Prostate gland (tissue), 2 donors: ENCODE measurements around the gene EHBP1L1. TPM values are rescaled to one million over a fixed set of nuclear protein-coding genes. Genes with fewer than 3 reads are reported as not detected.

Experiments
- DNase-seq: peaks from one replicate; pipeline ENCODE4 v3.0.0-alpha.2; 2019; ENCODE audit warnings: low spot score
- H3K27ac ChIP-seq, 2 donors: fragments of 200-600 bp; sonication (generic); 2 replicates each; pipeline ENCODE4 v1.5.1; 2017 to 2019
- H3K27me3 ChIP-seq: fragments of 200-600 bp; sonication (generic); replicated peaks from 2 replicates; pipeline ENCODE4 v1.5.1; 2019; ENCODE audit not compliant: insufficient read depth
- H3K36me3 ChIP-seq, 2 donors: fragments of 200-600 bp; sonication (generic); 1 replicate in 1 of 2; 2 replicates in 1 of 2; pipeline versions ENCODE4 v1.5.1 to v1.8.1; 2017 to 2019
- H3K4me1 ChIP-seq: fragments of 200-600 bp; sonication (generic); replicated peaks from 2 replicates; pipeline ENCODE4 v1.5.1; 2019
- H3K4me3 ChIP-seq, 2 donors: fragments of 200-600 bp; sonication (generic); 2 replicates each; pipeline ENCODE4 v1.5.1; 2017 to 2019
- H3K9me3 ChIP-seq: fragments of 200-600 bp; sonication (generic); 2 replicates; pipeline ENCODE4 v1.5.1; 2017
- CTCF ChIP-seq, 4 experiments: fragments of 200-600 bp in 2 of 4; fragments of 450-650 bp in 2 of 4; sonication (generic) in 2 of 4; IDR thresholded peaks; 1 replicate in 3 of 4; 2 replicates in 1 of 4; pipeline ENCODE4 v1.5.1; 2016 to 2019; ENCODE audit warnings: antibody characterized with exemption in 4 of 4, mild to moderate bottlenecking in 2 of 4, moderate library complexity in 2 of 4
- POLR2A ChIP-seq: fragments of 450-650 bp; IDR thresholded peaks from one replicate; pipeline ENCODE4 v1.6.1; 2016; ENCODE audit warnings: antibody characterized with exemption, mild to moderate bottlenecking
- POLR2AphosphoS5 ChIP-seq: sonication (generic); formaldehyde crosslinking; IDR thresholded peaks from one replicate; pipeline ENCODE4 v1.6.1; 2017; ENCODE audit warnings: antibody characterized with exemption
- WGBS: methylation state at CpG from one replicate; pipeline ENCODE4 v1.1.5; 2018; 5-methylcytosine and 5-hydroxymethylcytosine counted together
- intact Hi-C: fragments of 100-400 bp; cut with DNase I; formaldehyde crosslinking; loops from one replicate; pipeline ENCODE4 v1.14.2; 2022
- total RNA-seq, 2 donors: library from RNA; depleted of rRNA; stranded (reverse); fragments of >200 nt; gene quantifications; one replicate each; pipeline ENCODE4 v1.1.0, GENCODE V29; 2016

Gene EHBP1L1
- total RNA-seq, 2 donors from 2014 or later = 68.2 to 98.7 TPM

- H3K36me3 ChIP-seq = peaks cover 14 to 32% of the 10 kb centered on the region in 2 donors
- intact Hi-C loops = loop anchor here (5.0 kb wide), 1 partner anchor 34 kb away; no protein-coding TSS in a partner anchor
- no peaks in the 10 kb centered on the region for H3K27me3 ChIP-seq
- no peaks in the 10 kb centered on the region for H3K9me3 ChIP-seq
- no peak overlapping the region for H3K27ac ChIP-seq
- no peak for DNase-seq
- H3K4me1 ChIP-seq = peaks cover 9% of the 10 kb centered on the region
- H3K4me3 ChIP-seq = no peak overlapping the region
- TF ChIP-seq POLR2AphosphoS5 (no peak), POLR2A (no peak), CTCF (IDR thresholded peaks at IDR 0.05) (no peak)
- WGBS = 87% methylated on average over 14 of the region's 14 CpGs
Measured at GRCh38 chr11:65618763-65619162, 42.9 kb downstream of the EHBP1L1 start.

GRCh38 chr11:65619281-65619928 lies 43.6 kb downstream of the EHBP1L1 start:
- Histone ChIP-seq H3K4me3 (no peak overlapping the region), H3K9me3 (no peaks in the 10 kb centered on the region), H3K36me3 (peaks cover 14 to 32% of the 10 kb centered on the region in 2 donors), H3K27ac (no peak overlapping the region), H3K4me1 (peaks cover 9% of the 10 kb centered on the region), H3K27me3 (no peaks in the 10 kb centered on the region)
- TF ChIP-seq POLR2AphosphoS5 = no peak
- WGBS = 87% methylated on average over 25 of the region's 29 CpGs
- DNase-seq = no peak
- intact Hi-C loops = loop anchor here (5.0 kb wide), 1 partner anchor 33 kb away; no protein-coding TSS in a partner anchor

- no peak for DNase-seq
- no peaks in the 10 kb centered on the region for H3K9me3 ChIP-seq
- no peaks in the 10 kb centered on the region for H3K27me3 ChIP-seq
- peaks cover 9% of the 10 kb centered on the region for H3K4me1 ChIP-seq
- TF ChIP-seq POLR2AphosphoS5 = no peak
- no peak for TF ChIP-seq POLR2A
- TF ChIP-seq CTCF (IDR thresholded peaks at IDR 0.05) = no peak
- peaks cover 14 to 32% of the 10 kb centered on the region in 2 donors for H3K36me3 ChIP-seq
- intact Hi-C loops = loop anchor here (10.0 kb wide), 1 partner anchor 154 kb away; no protein-coding TSS in a partner anchor
- no peak overlapping the region for H3K27ac ChIP-seq
- no peak overlapping the region for H3K4me3 ChIP-seq
- 87% methylated on average over 12 of the region's 19 CpGs for WGBS
Measured at GRCh38 chr11:65620666-65621065, 44.8 kb downstream of the EHBP1L1 start.

GRCh38 chr11:65621460-65621859 lies 45.6 kb downstream of the EHBP1L1 start:
- 93% methylated on average over 14 of the region's 14 CpGs for WGBS
- intact Hi-C loops = loop anchor here (10.0 kb wide), 1 partner anchor 153 kb away; no protein-coding TSS in a partner anchor
- Histone ChIP-seq H3K4me3 (no peak overlapping the region), H3K4me1 (peaks cover 8% of the 10 kb centered on the region), H3K9me3 (no peaks in the 10 kb centered on the region), H3K36me3 (peaks cover 14 to 32% of the 10 kb centered on the region in 2 donors), H3K27me3 (no peaks in the 10 kb centered on the region), H3K27ac (no peak overlapping the region)
- DNase-seq = no peak
- TF ChIP-seq POLR2AphosphoS5 (no peak), POLR2A (no peak), CTCF (IDR thresholded peaks at IDR 0.05) (no peak)

GRCh38 chr11:65622011-65622410 lies 46.2 kb downstream of the EHBP1L1 start:
- no peak overlapping the region for H3K4me3 ChIP-seq
- no peak for DNase-seq
- peaks cover 3% of the 10 kb centered on the region for H3K4me1 ChIP-seq
- H3K27ac ChIP-seq = no peak overlapping the region
- TF ChIP-seq CTCF (IDR thresholded peaks at IDR 0.05) (no peak), POLR2A (no peak), POLR2AphosphoS5 (no peak)
- whole genome bisulfite sequencing = 91% methylated on average over 16 of the region's 16 CpGs
- intact Hi-C loops = loop anchor here (10.0 kb wide), 1 partner anchor 153 kb away; no protein-coding TSS in a partner anchor
- H3K9me3 ChIP-seq = no peaks in the 10 kb centered on the region
- H3K27me3 ChIP-seq = no peaks in the 10 kb centered on the region
- peaks cover 16 to 38% of the 10 kb centered on the region in 2 donors for H3K36me3 ChIP-seq
